ENCODE results near the gene FRA10AC1.

The FRA10AC1 gene

DNA sequence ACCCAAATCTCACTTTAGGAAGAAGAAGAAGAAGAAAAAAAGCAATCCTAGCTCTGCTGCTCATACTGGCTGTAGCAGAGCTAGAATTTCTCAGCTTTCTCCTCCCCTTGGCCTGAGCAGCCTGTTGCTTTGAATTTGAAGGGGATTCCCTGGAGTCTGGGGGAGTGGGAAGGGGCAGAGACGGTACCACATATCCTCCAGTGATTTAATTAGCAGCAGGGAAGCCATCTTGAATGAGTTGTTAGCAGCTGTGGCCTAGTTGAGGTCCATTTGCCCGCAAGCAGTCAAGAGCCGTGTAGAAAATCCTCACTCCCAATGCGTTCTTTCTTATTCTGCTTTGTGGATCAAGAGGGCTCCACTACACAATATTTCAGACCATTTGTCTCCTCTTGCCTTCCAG lies 73.5 kb downstream of the FRA10AC1 start:
- no peak for DNase-seq

DNA sequence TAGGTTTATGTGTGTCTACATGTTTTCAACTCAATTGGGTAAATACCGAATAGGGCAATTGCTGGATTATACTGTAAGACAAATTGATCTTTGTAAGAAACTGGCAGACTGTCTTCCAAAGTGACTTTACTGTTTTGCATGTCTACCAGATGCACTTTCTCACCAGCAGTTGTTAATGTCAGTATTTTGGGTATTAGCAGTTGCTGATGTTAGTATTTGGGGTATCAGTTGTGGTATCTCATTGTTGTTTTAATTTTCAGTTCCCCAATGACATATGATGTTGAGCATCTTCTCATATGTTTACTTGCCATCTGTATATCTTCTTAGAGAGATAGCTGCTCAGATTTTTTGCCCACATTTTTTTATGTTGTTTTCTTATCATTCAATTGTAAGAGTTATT lies 79.5 kb downstream of the FRA10AC1 start:
- DNase-seq = no peak

DNA sequence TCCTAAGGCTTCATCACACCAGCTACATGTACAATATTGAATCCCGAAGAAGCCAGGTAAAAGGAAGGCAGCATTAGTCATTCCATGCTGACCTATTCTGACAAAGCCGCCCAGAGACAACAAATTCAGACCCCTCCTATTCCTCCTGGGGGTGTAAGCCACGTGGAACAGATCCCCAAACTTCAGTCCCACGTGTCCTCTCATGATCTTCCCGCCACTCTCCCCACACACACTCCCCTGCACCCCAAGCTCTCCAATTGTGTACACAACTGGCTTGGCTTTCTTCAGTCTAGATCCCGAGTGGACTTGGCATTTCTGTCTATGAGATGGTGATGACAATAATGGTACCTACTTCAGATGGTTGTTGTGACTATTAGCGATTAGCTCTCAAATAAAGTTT lies 81.5 kb downstream of the FRA10AC1 start:
- DNase-seq = no peak
